ENCODE measurements around the gene KRAS. TPM values are rescaled to one million over a fixed set of nuclear protein-coding genes. Genes with fewer than 3 reads are reported as not detected.

Gene KRAS
- total and polyA plus RNA-seq, 2 of the 4 experiments (the other 2 are of a cell fraction): 9.3 to 10.7 TPM

- Histone ChIP-seq H3K36me3 (ENCODE audit: control insufficient read depth, insufficient read depth, low read length) (no peaks in the 10 kb centered on the region), H4K8ac (ENCODE audit: low read depth in 2 of 2, low read length in 2 of 2) (no peak overlapping the region), H3K27me3 (ENCODE audit: control insufficient read depth, insufficient read depth, low read length) (no peaks in the 10 kb centered on the region), H3K4me2 (ENCODE audit: low read depth, low read length) (no peak overlapping the region), H3K56ac (ENCODE audit: extremely low read depth, insufficient read depth, low read length) (no peak overlapping the region), H3K9me3 (ENCODE audit: control insufficient read depth, insufficient read depth, low read length) (no peaks in the 10 kb centered on the region), H2BK15ac (ENCODE audit: low read depth, low read length) (no peak overlapping the region), H2BK120ac (ENCODE audit: low read depth, low read length) (no peak overlapping the region), H3K4ac (ENCODE audit: low read depth, low read length) (no peak overlapping the region), H4K5ac (ENCODE audit: low read depth, low read length) (no peak overlapping the region), H3K14ac (replicated peaks; ENCODE audit: low read depth, low read length) (no peak overlapping the region), H3K4me3 (ENCODE audit: insufficient read depth, low read depth, low read length) (no peak overlapping the region), H3K4me1 (ENCODE audit: control insufficient read depth, insufficient read depth, low read length) (0 out of 2 replicates have a peak, but pooled peaks cover 2% of the 10 kb centered on the region), H2AK5ac (ENCODE audit: low read depth, low read length) (no peak overlapping the region), H3K23ac (ENCODE audit: low read depth, low read length) (no peak overlapping the region), H3K79me1 (ENCODE audit: low read depth in 1 of 2, low read length in 2 of 2) (no peaks in the 10 kb centered on the region), H3K27ac (ENCODE audit: insufficient read depth, low read length) (no peak overlapping the region), H4K91ac (ENCODE audit: insufficient read depth, low read depth, low read length) (no peak overlapping the region), H2AK9ac (replicated peaks; ENCODE audit: low read depth, low read length, poor library complexity) (no peak overlapping the region), H4K20me1 (ENCODE audit: insufficient read depth, low read length) (no peaks in the 10 kb centered on the region), H3K9me1 (ENCODE audit: insufficient read depth, low read length) (no peaks in the 10 kb centered on the region), H2BK20ac (ENCODE audit: low read depth, low read length) (no peak overlapping the region), H3K18ac (ENCODE audit: low read depth, low read length) (no peak overlapping the region), H2AFZ (replicated peaks; ENCODE audit: low read length, poor library complexity) (no peak overlapping the region), H3K9ac (ENCODE audit: low read depth, low read length) (no peak overlapping the region), H2BK5ac (ENCODE audit: low read depth, low read length, poor library complexity, severe bottlenecking) (no peak overlapping the region)
- DNase-seq: no peak
- TF ChIP-seq RCOR1 (IDR thresholded peaks at IDR 0.05; ENCODE audit: insufficient replicate concordance, low read length): no peak
- TF ChIP-seq CEBPB (IDR thresholded peaks at IDR 0.05; ENCODE audit: low read depth, low read length): no peak
- TF ChIP-seq SMC3 (IDR thresholded peaks at IDR 0.05; ENCODE audit: low read depth, low read length): no peak
- no peak for TF ChIP-seq NFE2L2 (IDR thresholded peaks at IDR 0.05; ENCODE audit: low read depth, low read length)
- TF ChIP-seq BHLHE40 (IDR thresholded peaks at IDR 0.05; ENCODE audit: low read depth, low read length): no peak
- TF ChIP-seq MAFK (IDR thresholded peaks at IDR 0.05; ENCODE audit: low read depth, low read length): no peak
- TF ChIP-seq POLR2A (IDR thresholded peaks at IDR 0.05; ENCODE audit: low read depth, low read length): no peak
- TF ChIP-seq RFX5 (IDR thresholded peaks at IDR 0.05; ENCODE audit: low read depth, low read length): no peak
- no peak for TF ChIP-seq RAD21 (IDR thresholded peaks at IDR 0.05; ENCODE audit: low read length)
- TF ChIP-seq MXI1 (IDR thresholded peaks at IDR 0.05; ENCODE audit: borderline replicate concordance, low read depth, low read length): no peak
- TF ChIP-seq FOS (IDR thresholded peaks at IDR 0.05; ENCODE audit: low read depth, low read length): no peak
- no peak for TF ChIP-seq ELK1 (IDR thresholded peaks at IDR 0.05; ENCODE audit: borderline replicate concordance, low read depth, low read length)
- TF ChIP-seq, protein P1, sequence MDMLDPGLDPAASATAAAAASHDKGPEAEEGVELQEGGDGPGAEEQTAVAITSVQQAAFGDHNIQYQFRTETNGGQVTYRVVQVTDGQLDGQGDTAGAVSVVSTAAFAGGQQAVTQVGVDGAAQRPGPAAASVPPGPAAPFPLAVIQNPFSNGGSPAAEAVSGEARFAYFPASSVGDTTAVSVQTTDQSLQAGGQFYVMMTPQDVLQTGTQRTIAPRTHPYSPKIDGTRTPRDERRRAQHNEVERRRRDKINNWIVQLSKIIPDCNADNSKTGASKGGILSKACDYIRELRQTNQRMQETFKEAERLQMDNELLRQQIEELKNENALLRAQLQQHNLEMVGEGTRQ (IDR thresholded peaks at IDR 0.05; ENCODE audit: low read depth, low read length): no peak
- TF ChIP-seq, protein P2, sequence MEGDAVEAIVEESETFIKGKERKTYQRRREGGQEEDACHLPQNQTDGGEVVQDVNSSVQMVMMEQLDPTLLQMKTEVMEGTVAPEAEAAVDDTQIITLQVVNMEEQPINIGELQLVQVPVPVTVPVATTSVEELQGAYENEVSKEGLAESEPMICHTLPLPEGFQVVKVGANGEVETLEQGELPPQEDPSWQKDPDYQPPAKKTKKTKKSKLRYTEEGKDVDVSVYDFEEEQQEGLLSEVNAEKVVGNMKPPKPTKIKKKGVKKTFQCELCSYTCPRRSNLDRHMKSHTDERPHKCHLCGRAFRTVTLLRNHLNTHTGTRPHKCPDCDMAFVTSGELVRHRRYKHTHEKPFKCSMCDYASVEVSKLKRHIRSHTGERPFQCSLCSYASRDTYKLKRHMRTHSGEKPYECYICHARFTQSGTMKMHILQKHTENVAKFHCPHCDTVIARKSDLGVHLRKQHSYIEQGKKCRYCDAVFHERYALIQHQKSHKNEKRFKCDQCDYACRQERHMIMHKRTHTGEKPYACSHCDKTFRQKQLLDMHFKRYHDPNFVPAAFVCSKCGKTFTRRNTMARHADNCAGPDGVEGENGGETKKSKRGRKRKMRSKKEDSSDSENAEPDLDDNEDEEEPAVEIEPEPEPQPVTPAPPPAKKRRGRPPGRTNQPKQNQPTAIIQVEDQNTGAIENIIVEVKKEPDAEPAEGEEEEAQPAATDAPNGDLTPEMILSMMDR (conservative IDR thresholded peaks at IDR 0.05; ENCODE audit: low read depth, low read length): no peak
- no peak for TF ChIP-seq CHD1 (IDR thresholded peaks at IDR 0.05; ENCODE audit: low read depth, low read length)
- TF ChIP-seq MAZ (IDR thresholded peaks at IDR 0.05; ENCODE audit: borderline replicate concordance, low read depth, low read length): no peak
- ChIA-PET CTCF (interaction anchor here (1.3 kb wide), 1 partner anchor 108 kb away, joined by 3 read pairs; no protein-coding TSS in a partner anchor), POLR2A (ENCODE audit: unreplicated experiment) (no interaction called here)
- no peak for ATAC-seq (ENCODE audit: low read depth)
- dilution Hi-C loops (cut with HindIII; ENCODE audit: low sequenced_read_pairs, unreplicated experiment): no loop called here
- no TSS peak for BruUV-seq (replicated peaks)
- no CpG with 5 or more reads among the region's 5 CpGs for WGBS, 2 experiments (ENCODE audit: extremely low coverage in 2 of 2, insufficient read length in 1 of 2)
- intact Hi-C loops (cut with micrococcal nuclease): no loop called here
- in situ Hi-C loops (cut with MboI; ENCODE audit: low sequenced_read_pairs): no loop called here
These were observed 7.0 kb upstream of the KRAS start for GRCh38 chr12:25257590-25258324.
